Measurements from ENCODE around the gene PURB.

GRCh38 chr7:44876393-44876792 is 8.9 kb downstream of the PURB start:
- TF ChIP-seq POLR2A (IDR thresholded peaks at IDR 0.05), result no peak
- TF ChIP-seq, protein P1, sequence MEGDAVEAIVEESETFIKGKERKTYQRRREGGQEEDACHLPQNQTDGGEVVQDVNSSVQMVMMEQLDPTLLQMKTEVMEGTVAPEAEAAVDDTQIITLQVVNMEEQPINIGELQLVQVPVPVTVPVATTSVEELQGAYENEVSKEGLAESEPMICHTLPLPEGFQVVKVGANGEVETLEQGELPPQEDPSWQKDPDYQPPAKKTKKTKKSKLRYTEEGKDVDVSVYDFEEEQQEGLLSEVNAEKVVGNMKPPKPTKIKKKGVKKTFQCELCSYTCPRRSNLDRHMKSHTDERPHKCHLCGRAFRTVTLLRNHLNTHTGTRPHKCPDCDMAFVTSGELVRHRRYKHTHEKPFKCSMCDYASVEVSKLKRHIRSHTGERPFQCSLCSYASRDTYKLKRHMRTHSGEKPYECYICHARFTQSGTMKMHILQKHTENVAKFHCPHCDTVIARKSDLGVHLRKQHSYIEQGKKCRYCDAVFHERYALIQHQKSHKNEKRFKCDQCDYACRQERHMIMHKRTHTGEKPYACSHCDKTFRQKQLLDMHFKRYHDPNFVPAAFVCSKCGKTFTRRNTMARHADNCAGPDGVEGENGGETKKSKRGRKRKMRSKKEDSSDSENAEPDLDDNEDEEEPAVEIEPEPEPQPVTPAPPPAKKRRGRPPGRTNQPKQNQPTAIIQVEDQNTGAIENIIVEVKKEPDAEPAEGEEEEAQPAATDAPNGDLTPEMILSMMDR (IDR thresholded peaks at IDR 0.05), result no peak

Measured in esophagus squamous epithelium (tissue), 4 donors.